Endothelial cell of umbilical vein (primary cell): ENCODE results near the gene FNDC5. TPM values are rescaled to one million over a fixed set of nuclear protein-coding genes. Genes with fewer than 3 reads are reported as not detected.

Source experiments
- BruUV-seq: library from RNA; stranded (reverse); fragments of 400-500 nt; replicated peaks from 2 replicates; lab custom pipeline; 2021; lab: Mats Ljungman, UMichigan
- CTCF ChIA-PET: fragments of 300-600, 350-600 bp; sonication (Branson Sonifier 250); formaldehyde crosslinking; loops from one replicate; lab custom pipeline; 2021; ENCODE audit warnings: antibody characterized with exemption, inconsistent platforms; lab: Charles Lee
- POLR2A ChIA-PET: fragments of 300-600, 350-600 bp; sonication (Branson Sonifier 250); formaldehyde crosslinking; loops from one replicate; lab custom pipeline; 2021; ENCODE audit warnings: antibody characterized with exemption, inconsistent platforms; lab: Charles Lee
- DNase-seq: peaks from one replicate; pipeline ENCODE4 v3.0.0-alpha.2; 2011; ENCODE audit warnings: low read depth, low spot score
- FAIRE-seq: peaks from 2 replicates; lab custom pipeline; 2011; peaks lifted over from hg19 to GRCh38; lab: Jason Lieb, UNC
- H2AFZ ChIP-seq: 2 replicates; pipeline ENCODE4 v1.6.0; 2012; ENCODE audit warnings: low read depth, low read length, control low read depth, inconsistent platforms
- H3K27ac ChIP-seq: 2 replicates; pipeline ENCODE4 v1.5.1; 2011; ENCODE audit warnings: low read depth, mild to moderate bottlenecking, control low read depth, low read length, moderate library complexity; ENCODE audit not compliant: insufficient read depth
- H3K27me3 ChIP-seq, 2 experiments: 2 replicates each; pipeline versions ENCODE4 v1.6.0 to v1.6.1; 2011; ENCODE audit warnings: low read length in 2 of 2, mixed read lengths in 1 of 2; ENCODE audit not compliant: control insufficient read depth in 2 of 2, insufficient read depth in 2 of 2
- H3K36me3 ChIP-seq, 2 experiments: 2 replicates in 1 of 2; 3 replicates in 1 of 2; pipeline ENCODE4 v1.5.1; 2011; ENCODE audit warnings: low read length in 2 of 2, mild to moderate bottlenecking in 1 of 2, moderate library complexity in 1 of 2; ENCODE audit not compliant: control insufficient read depth in 2 of 2, insufficient read depth in 2 of 2; ENCODE audit errors: extremely low read depth in 1 of 2
- H3K4me1 ChIP-seq: 3 replicates; pipeline ENCODE4 v1.5.1; 2011; ENCODE audit warnings: mild to moderate bottlenecking, low read length; ENCODE audit not compliant: control insufficient read depth, insufficient read depth; ENCODE audit errors: extremely low read depth
- H3K4me2 ChIP-seq: 2 replicates; pipeline ENCODE4 v1.6.1; 2011; ENCODE audit warnings: low read length, control low read depth, mixed read lengths; ENCODE audit not compliant: insufficient read depth
- H3K4me3 ChIP-seq, 3 experiments: fragments of 200-600 bp in 1 of 3; sonication (generic), shearing (Covaris generic) in 1 of 3; replicated peaks in 1 of 3; 2 replicates each; pipeline ENCODE4 v1.5.1; 2011 to 2016; ENCODE audit warnings: control low read depth in 3 of 3, low read length in 3 of 3, mild to moderate bottlenecking in 2 of 3, inconsistent platforms in 1 of 3, low read depth in 1 of 3, moderate library complexity in 1 of 3; ENCODE audit not compliant: insufficient read depth in 1 of 3
- H3K79me2 ChIP-seq: 2 replicates; pipeline ENCODE4 v1.6.0; 2012; ENCODE audit warnings: low read length, inconsistent platforms; ENCODE audit not compliant: control insufficient read depth, insufficient read depth
- H3K9ac ChIP-seq: replicated peaks from 2 replicates; pipeline ENCODE3; 2011; ENCODE audit warnings: low read length, control low read depth; ENCODE audit not compliant: insufficient read depth; ENCODE audit errors: extremely low read depth
- H3K9me1 ChIP-seq: replicated peaks from 3 replicates; pipeline ENCODE4 v1.6.0; 2011; ENCODE audit warnings: mild to moderate bottlenecking, low read length; ENCODE audit not compliant: control insufficient read depth, insufficient read depth; ENCODE audit errors: extremely low read depth
- H3K9me3 ChIP-seq: replicated peaks from 2 replicates; pipeline ENCODE4 v1.5.1; 2012; ENCODE audit warnings: low read length, inconsistent platforms; ENCODE audit not compliant: control insufficient read depth, insufficient read depth
- H4K20me1 ChIP-seq: replicated peaks from 2 replicates; pipeline ENCODE3; 2011; ENCODE audit warnings: mild to moderate bottlenecking, low read length; ENCODE audit not compliant: control insufficient read depth, insufficient read depth; ENCODE audit errors: extremely low read depth
- EZH2 ChIP-seq: IDR thresholded peaks from 2 replicates; pipeline ENCODE4 v1.6.1; 2012; ENCODE audit warnings: borderline replicate concordance, low read depth, mild to moderate bottlenecking, moderate library complexity, low read length, inconsistent platforms; ENCODE audit not compliant: severe bottlenecking
- FOS ChIP-seq: IDR thresholded peaks from 2 replicates; pipeline ENCODE4 v1.6.1; 2011; ENCODE audit warnings: mild to moderate bottlenecking, low read length, moderate library complexity, borderline replicate concordance; ENCODE audit not compliant: insufficient read depth
- GATA2 ChIP-seq: IDR thresholded peaks from 2 replicates; pipeline ENCODE4 v1.7.0; 2011; ENCODE audit warnings: low read depth, mild to moderate bottlenecking, moderate library complexity, mixed read lengths, low read length; ENCODE audit not compliant: insufficient read length, insufficient read depth
- JUN ChIP-seq: IDR thresholded peaks from 2 replicates; pipeline ENCODE4 v1.6.1; 2011; ENCODE audit warnings: borderline replicate concordance, low read depth; ENCODE audit not compliant: insufficient read length, insufficient read depth
- MYC ChIP-seq: IDR thresholded peaks from one replicate; pipeline ENCODE4 v1.6.1; 2011; ENCODE audit warnings: mild to moderate bottlenecking, low read depth, low read length
- POLR2A ChIP-seq: IDR thresholded peaks from 2 replicates; pipeline ENCODE4 v1.6.1; 2012; ENCODE audit warnings: low read depth, mild to moderate bottlenecking, control low read depth, low read length
- POLR2AphosphoS5 ChIP-seq: IDR thresholded peaks from 2 replicates; pipeline ENCODE4 v1.6.1; 2012; ENCODE audit warnings: low read depth, mild to moderate bottlenecking, control low read depth, low read length, moderate library complexity; ENCODE audit not compliant: insufficient read depth
- dilution Hi-C: fragments of 300-500 bp; cut with MboI; formaldehyde crosslinking; loops from one replicate; pipeline ENCODE4 v1.15.0; 2019; ENCODE audit warnings: low sequenced_read_pairs; ENCODE audit not compliant: extremely low pct_ligation_motif_present
- intact Hi-C: fragments of 100-400 bp; cut with micrococcal nuclease; formaldehyde crosslinking; loops from one replicate; pipeline ENCODE4 v1.10.0; 2022
- polyA plus RNA-seq, 4 experiments: library from polyadenylated mRNA; depleted of rRNA in 3 of 4; stranded (reverse) in 3 of 4; unstranded in 1 of 4; fragments of >200 nt; gene quantifications; 2 replicates each; pipeline versions ENCODE4 v1.2.1 to v1.2.3, GENCODE V29; 2011 to 2012; ENCODE audit warnings: missing spikeins in 1 of 4
- total RNA-seq: library from RNA; stranded (reverse); gene quantifications from 2 replicates; pipeline ENCODE4 v1.2.3, GENCODE V29; 2021
- TF ChIP-seq, protein P1 (sequence below), 2 donors: IDR thresholded peaks; 1 replicate in 1 of 2; 2 replicates in 1 of 2; pipeline ENCODE4 v1.5.1; 2011; ENCODE audit warnings: low read length in 2 of 2, mild to moderate bottlenecking in 2 of 2, moderate library complexity in 2 of 2, control low read depth in 1 of 2, inconsistent platforms in 1 of 2, low read depth in 1 of 2; ENCODE audit not compliant: insufficient read depth in 1 of 2; ENCODE audit errors: extremely low read depth in 1 of 2
- TF ChIP-seq, protein P2 (sequence below): IDR thresholded peaks from 2 replicates; pipeline ENCODE4 v1.6.1; 2011; ENCODE audit not compliant: insufficient read depth, insufficient read length

FNDC5 gene
- total and polyA plus RNA-seq, 2 donors (not counting 3 experiments of a cell fraction or from before 2014, with no cell fraction given), result 0.14 to 0.64 TPM

DNA sequence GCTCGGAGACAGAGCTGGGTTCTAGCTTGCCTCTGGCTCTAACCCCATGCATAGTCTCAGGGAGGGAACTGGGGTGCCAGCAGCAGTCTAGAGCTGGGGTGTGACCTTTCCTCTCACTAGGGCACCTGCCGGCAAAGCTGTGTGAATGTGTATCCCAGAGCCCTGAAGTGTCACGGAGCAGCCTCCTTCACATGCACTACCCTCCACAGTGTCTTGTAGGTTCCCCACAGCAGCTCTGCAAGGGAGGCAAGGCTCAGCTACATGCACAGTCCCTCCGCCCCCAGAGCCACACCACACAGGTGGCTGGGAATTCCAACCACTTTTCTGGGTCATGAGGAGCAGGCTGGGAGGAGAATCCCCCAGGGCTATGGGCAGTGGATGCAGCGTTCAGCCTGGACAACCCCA is 7.9 kb upstream of the FNDC5 start:
- Histone ChIP-seq H3K4me3 (no peak overlapping the region), H3K9me1 (no peaks in the 10 kb centered on the region), H2AFZ (no peak overlapping the region), H3K36me3 (no peaks in the 10 kb centered on the region), H3K79me2 (no peaks in the 10 kb centered on the region), H3K4me2 (no peak overlapping the region), H3K27ac (no peak overlapping the region), H4K20me1 (no peaks in the 10 kb centered on the region), H3K9ac (no peak overlapping the region), H3K9me3 (no peaks in the 10 kb centered on the region), H3K4me1 (no peaks in the 10 kb centered on the region), H3K27me3 (peaks cover 0 to 4% of the 10 kb centered on the region in 2 experiments)
- DNase-seq (no peak), FAIRE-seq (no peak)
- dilution Hi-C loops, result no loop called here
- TF ChIP-seq, protein P1, sequence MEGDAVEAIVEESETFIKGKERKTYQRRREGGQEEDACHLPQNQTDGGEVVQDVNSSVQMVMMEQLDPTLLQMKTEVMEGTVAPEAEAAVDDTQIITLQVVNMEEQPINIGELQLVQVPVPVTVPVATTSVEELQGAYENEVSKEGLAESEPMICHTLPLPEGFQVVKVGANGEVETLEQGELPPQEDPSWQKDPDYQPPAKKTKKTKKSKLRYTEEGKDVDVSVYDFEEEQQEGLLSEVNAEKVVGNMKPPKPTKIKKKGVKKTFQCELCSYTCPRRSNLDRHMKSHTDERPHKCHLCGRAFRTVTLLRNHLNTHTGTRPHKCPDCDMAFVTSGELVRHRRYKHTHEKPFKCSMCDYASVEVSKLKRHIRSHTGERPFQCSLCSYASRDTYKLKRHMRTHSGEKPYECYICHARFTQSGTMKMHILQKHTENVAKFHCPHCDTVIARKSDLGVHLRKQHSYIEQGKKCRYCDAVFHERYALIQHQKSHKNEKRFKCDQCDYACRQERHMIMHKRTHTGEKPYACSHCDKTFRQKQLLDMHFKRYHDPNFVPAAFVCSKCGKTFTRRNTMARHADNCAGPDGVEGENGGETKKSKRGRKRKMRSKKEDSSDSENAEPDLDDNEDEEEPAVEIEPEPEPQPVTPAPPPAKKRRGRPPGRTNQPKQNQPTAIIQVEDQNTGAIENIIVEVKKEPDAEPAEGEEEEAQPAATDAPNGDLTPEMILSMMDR (IDR thresholded peaks at IDR 0.05; ENCODE audit: extremely low read depth in 1 of 2, insufficient read depth in 1 of 2, low read depth in 1 of 2, low read length in 2 of 2), result no peak
- TF ChIP-seq MYC, result no peak
- no peak for TF ChIP-seq JUN
- TF ChIP-seq, protein P2, sequence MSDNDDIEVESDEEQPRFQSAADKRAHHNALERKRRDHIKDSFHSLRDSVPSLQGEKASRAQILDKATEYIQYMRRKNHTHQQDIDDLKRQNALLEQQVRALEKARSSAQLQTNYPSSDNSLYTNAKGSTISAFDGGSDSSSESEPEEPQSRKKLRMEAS, result no peak
- no peak for TF ChIP-seq POLR2A
- no peak for TF ChIP-seq POLR2AphosphoS5
- no peak for TF ChIP-seq FOS
- no peak for TF ChIP-seq GATA2
- no peak for TF ChIP-seq EZH2
- ChIA-PET CTCF (interaction anchor here (0.7 to 6.0 kb wide), 7 partner anchors 8 to 211 kb away, joined by 3 to 175 read pairs (median 4); partner anchors contain the start of gene HPCA), POLR2A (no interaction called here)
- intact Hi-C loops, result no loop called here
- no TSS peak for BruUV-seq
